Measurements from ENCODE around the gene KCNAB2.

Gene KCNAB2

DNA sequence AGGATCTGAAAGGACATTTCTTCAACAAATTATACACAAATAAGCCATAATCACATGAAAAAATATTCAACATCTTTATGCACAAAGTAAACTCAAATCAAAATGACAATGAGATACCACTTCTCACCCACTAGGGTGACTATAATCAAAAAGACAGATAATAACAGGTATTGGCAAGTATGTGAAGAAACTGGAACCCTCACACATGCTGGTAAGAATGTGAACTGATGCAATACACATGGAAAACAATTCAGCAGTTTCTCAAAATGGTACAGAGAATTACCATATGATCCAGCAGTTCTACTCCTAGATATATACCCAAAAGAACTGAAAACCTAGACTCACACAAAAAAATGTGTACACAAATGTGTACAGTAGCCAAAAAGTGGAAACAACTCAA lies 71.9 kb downstream of the KCNAB2 start:
- H3K27me3 ChIP-seq (ENCODE audit: control insufficient read depth, insufficient read depth, low read length) = no peaks in the 10 kb centered on the region
- no peak overlapping the region for H3K9ac ChIP-seq (ENCODE audit: low read length)
- H3K4me3 ChIP-seq (ENCODE audit: low read length) = no peak overlapping the region
- no peaks in the 10 kb centered on the region for H3K36me3 ChIP-seq (ENCODE audit: control insufficient read depth, insufficient read depth, low read length)
- H3K9me3 ChIP-seq (ENCODE audit: control insufficient read depth, low read length) = no peaks in the 10 kb centered on the region
- H3K4me1 ChIP-seq (ENCODE audit: control insufficient read depth, insufficient read depth, low read length) = no peaks in the 10 kb centered on the region

DNA sequence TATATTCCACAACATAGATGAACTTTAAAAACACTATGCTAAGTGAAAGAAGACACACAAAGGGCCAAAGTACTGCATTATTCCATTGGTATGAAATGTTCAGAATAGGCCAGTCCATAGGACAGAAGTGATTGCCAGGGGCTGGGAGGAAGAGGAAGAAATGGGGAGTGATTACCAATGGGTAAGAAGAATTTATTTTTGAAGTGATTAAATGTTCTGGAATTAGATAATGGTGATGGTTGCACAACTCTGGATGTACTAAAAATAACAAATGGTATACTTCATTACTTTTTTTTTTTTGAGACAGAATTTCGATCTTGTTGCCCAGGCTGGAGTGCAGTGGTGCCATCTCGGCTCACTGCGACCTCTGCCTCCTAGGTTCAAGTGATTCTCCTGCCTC lies 72.7 kb downstream of the KCNAB2 start:
- Histone ChIP-seq H3K9ac (ENCODE audit: low read length) (no peak overlapping the region), H3K27me3 (ENCODE audit: control insufficient read depth, insufficient read depth, low read length) (no peaks in the 10 kb centered on the region), H3K36me3 (ENCODE audit: control insufficient read depth, insufficient read depth, low read length) (no peaks in the 10 kb centered on the region), H3K9me3 (ENCODE audit: control insufficient read depth, low read length) (no peaks in the 10 kb centered on the region), H3K4me1 (ENCODE audit: control insufficient read depth, insufficient read depth, low read length) (no peaks in the 10 kb centered on the region), H3K4me3 (ENCODE audit: low read length) (no peak overlapping the region)

DNA sequence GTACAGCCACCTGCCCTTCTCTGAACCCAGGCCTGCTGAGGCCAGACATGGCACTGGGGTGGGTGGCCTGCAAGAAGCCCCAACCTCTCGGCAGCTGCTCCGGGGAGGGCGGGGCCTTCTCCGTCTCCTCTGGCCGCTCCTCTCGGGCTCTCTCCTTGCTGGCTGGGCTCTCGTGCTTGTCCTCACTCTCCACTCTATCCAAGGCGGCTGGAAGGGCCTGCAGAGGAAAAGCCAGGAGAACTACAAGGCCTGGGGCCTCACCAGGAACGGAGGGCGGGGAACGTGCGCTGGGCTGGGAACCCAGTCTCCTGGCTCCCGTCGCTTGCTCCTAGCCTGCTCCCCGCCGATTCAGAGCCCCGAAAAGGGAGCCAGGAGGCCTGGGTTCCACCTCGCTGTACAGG lies 75.3 kb downstream of the KCNAB2 start:
- Histone ChIP-seq H3K27me3 (ENCODE audit: control insufficient read depth, insufficient read depth, low read length) (no peaks in the 10 kb centered on the region), H3K9me3 (ENCODE audit: control insufficient read depth, low read length) (no peaks in the 10 kb centered on the region), H3K36me3 (ENCODE audit: control insufficient read depth, insufficient read depth, low read length) (no peaks in the 10 kb centered on the region), H3K4me3 (ENCODE audit: low read length) (no peak overlapping the region), H3K9ac (ENCODE audit: low read length) (no peak overlapping the region), H3K4me1 (ENCODE audit: control insufficient read depth, insufficient read depth, low read length) (no peaks in the 10 kb centered on the region)

DNA sequence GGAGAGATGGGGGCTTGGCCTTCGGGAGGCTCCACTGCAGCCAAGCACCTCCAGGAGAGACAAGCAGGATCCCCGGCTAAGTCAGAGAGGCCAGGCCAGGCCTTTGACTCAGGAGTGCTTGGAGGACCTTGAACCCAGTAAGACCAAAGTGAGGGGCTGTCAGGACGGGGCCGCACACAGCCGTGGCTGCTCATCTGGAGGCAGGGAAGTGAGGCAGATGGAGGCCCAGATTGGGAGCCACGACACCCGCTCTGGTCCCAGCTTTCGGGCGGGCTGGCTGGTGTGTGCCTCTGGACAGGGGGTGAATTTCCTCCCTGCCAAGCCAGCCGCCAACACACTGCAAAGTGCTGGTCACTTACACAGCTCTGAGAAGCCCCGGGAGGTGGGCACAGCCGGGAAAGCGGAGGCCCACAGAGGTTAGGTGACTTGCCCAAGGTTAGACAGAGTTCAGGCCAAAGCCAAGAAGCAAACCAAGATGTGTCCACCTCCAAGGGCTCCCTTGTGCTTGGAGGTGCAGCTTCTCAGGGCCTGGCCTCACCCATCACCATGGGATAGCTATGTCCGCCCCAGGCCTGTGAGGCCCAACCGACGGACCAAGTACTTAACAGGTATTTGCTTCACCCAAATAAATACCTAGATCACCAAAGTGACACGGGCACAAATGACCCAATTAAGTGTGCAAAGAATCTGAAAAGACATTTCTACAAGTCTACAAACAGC lies 76.1 kb downstream of the KCNAB2 start:
- Histone ChIP-seq H3K9me3 (ENCODE audit: control insufficient read depth, low read length) (no peaks in the 10 kb centered on the region), H3K36me3 (ENCODE audit: control insufficient read depth, insufficient read depth, low read length) (no peaks in the 10 kb centered on the region), H3K27me3 (ENCODE audit: control insufficient read depth, insufficient read depth, low read length) (no peaks in the 10 kb centered on the region), H3K4me1 (ENCODE audit: control insufficient read depth, insufficient read depth, low read length) (no peaks in the 10 kb centered on the region), H3K9ac (ENCODE audit: low read length) (no peak overlapping the region), H3K4me3 (ENCODE audit: low read length) (no peak overlapping the region)

DNA sequence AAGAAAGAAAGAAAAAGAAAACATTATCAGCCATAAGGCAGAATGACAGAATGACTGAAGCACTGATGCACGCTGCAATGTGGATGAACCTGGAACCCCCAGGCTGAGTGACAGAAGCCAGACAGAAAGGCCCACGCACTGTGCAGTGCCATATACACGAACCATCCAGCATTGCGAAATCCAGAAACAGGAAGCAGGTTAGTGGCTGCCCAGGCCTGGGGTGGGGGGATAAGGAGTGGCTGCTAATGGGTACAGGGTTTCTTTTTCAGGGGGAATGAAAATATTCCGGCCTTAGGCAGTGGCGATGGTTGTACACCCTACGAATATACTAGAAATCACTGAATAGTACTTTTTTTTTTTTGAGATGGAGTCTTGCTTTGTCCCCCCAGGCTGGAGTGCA lies 77.4 kb downstream of the KCNAB2 start:
- H3K36me3 ChIP-seq (ENCODE audit: control insufficient read depth, insufficient read depth, low read length) = no peaks in the 10 kb centered on the region
- H3K4me3 ChIP-seq (ENCODE audit: low read length) = no peak overlapping the region
- H3K4me1 ChIP-seq (ENCODE audit: control insufficient read depth, insufficient read depth, low read length) = peaks cover 4% of the 10 kb centered on the region
- H3K27me3 ChIP-seq (ENCODE audit: control insufficient read depth, insufficient read depth, low read length) = no peaks in the 10 kb centered on the region
- no peak overlapping the region for H3K9ac ChIP-seq (ENCODE audit: low read length)
- H3K9me3 ChIP-seq (ENCODE audit: control insufficient read depth, low read length) = no peaks in the 10 kb centered on the region

DNA sequence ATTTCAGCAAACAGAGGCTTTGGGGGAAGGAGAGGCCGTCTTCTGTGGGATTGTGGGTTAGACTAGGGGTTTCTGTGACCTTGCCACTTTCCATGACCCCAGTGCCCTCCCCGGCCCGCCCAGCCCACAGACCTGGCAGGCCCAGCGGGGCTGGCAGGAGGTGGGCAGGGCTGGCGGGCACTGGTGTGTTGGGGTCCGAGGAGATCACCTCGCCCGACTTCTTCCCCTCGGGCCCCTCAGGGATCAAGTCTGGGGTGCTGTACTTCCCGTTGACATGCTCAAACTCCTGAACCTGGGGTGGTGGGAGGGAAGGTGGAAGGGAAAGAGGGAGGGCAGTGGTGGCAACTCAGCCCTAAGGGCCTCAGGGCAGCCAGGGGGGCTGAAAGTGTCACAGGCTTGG lies 78.1 kb downstream of the KCNAB2 start:
- Histone ChIP-seq H3K4me1 (ENCODE audit: control insufficient read depth, insufficient read depth, low read length) (peaks cover 4% of the 10 kb centered on the region), H3K9me3 (ENCODE audit: control insufficient read depth, low read length) (no peaks in the 10 kb centered on the region), H3K9ac (ENCODE audit: low read length) (no peak overlapping the region), H3K36me3 (ENCODE audit: control insufficient read depth, insufficient read depth, low read length) (no peaks in the 10 kb centered on the region), H3K4me3 (ENCODE audit: low read length) (no peak overlapping the region), H3K27me3 (ENCODE audit: control insufficient read depth, insufficient read depth, low read length) (no peaks in the 10 kb centered on the region)

DNA sequence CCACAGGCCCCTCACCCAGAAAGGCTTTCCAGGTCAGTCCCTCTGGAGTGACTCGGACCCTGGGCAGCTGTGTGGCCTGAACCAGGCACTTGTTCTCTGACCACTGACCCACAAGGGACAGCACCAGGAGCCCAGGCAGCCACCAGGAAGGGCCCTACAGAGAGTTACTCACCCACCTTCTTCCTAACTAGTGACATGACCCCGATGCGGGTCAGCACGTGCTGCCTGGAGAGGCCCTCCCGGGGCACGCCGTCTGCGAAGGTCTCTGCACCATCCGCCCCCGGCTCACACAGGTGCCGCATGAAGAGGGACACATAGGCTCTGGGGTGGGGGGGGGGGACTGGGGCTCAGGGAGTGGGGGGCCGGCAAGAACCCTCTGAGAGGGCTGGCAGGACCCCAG lies 78.7 kb downstream of the KCNAB2 start:
- no peak overlapping the region for H3K4me3 ChIP-seq (ENCODE audit: low read length)
- H3K27me3 ChIP-seq (ENCODE audit: control insufficient read depth, insufficient read depth, low read length) = no peaks in the 10 kb centered on the region
- H3K4me1 ChIP-seq (ENCODE audit: control insufficient read depth, insufficient read depth, low read length) = peaks cover 4% of the 10 kb centered on the region
- H3K9me3 ChIP-seq (ENCODE audit: control insufficient read depth, low read length) = no peaks in the 10 kb centered on the region
- H3K36me3 ChIP-seq (ENCODE audit: control insufficient read depth, insufficient read depth, low read length) = no peaks in the 10 kb centered on the region
- H3K9ac ChIP-seq (ENCODE audit: low read length) = no peak overlapping the region

DNA sequence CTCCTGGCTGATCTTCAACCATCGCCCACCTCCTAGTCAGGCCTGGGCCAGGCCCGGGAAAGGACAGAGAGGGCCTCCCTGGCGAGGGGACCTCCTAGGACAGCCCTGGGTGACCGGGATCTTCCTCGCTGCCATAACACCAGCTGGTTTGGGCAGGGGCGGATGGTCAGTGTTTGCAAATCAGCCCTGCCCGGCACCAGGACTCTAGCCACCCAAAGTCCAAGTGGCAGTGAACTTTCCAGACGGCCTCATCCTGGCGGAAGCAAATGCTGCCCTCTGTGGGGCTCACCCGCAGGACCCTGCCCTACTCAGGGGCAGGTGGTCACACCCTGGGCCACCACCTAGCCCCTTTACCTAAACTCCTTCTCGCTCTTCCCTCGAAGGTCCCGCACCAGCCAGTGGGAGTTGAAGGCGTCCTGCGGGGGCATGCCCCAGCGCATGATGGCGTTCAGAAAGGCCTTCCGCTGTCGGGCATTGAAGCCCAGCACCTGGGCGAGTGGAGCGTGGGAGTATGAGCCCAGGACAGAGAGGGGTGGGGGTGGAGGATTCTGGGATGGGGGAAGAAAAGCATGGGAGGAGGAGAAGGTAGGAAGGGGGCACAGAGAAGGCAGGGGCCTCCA lies 79.2 kb downstream of the KCNAB2 start:
- H3K27me3 ChIP-seq (ENCODE audit: control insufficient read depth, insufficient read depth, low read length) = no peaks in the 10 kb centered on the region
- no peaks in the 10 kb centered on the region for H3K36me3 ChIP-seq (ENCODE audit: control insufficient read depth, insufficient read depth, low read length)
- H3K4me3 ChIP-seq (ENCODE audit: low read length) = no peak overlapping the region
- no peak overlapping the region for H3K9ac ChIP-seq (ENCODE audit: low read length)
- H3K9me3 ChIP-seq (ENCODE audit: control insufficient read depth, low read length) = no peaks in the 10 kb centered on the region
- H3K4me1 ChIP-seq (ENCODE audit: control insufficient read depth, insufficient read depth, low read length) = peaks cover 4% of the 10 kb centered on the region

DNA sequence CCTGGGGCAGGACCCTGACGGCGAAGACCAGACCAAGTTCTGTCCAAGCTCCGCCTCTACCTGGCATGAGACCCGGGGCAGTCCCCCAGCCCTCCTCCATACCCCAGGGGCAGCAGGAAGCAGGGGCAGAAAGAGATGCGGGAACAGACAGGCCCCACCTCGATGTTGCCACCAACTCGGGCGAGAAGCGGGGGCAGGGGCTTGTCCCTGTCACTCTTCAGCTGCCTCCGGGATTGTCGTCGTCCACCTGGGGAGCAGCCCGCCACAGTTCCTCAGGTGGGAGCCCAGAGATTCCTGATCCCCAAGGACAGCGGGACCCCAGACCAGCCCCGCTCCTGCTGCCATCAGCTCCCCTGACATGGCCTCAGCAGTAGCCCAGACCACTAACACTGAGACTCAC lies 79.7 kb downstream of the KCNAB2 start:
- H3K9ac ChIP-seq (ENCODE audit: low read length) = no peak overlapping the region

DNA sequence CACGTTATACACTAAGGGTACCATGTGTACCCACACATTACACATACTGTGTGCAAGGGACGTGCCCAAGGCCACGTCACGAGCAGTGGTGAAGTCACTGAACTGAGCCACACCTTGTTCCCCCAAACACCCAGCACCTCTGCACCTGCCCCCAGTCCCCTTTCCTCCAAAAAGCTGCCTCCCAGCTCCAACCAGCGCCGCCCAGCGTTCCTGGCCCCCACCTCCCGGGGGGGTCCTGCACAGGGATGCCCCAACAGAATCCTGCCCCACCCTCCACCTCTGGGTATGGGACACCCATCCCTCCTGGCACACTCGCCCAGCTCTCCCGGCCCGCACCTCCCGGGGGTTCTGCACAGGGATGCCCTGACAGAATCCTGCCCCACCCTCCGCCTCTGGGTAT lies 80.3 kb downstream of the KCNAB2 start:
- no peaks in the 10 kb centered on the region for H3K27me3 ChIP-seq (ENCODE audit: control insufficient read depth, insufficient read depth, low read length)
- no peak overlapping the region for H3K4me3 ChIP-seq (ENCODE audit: low read length)
- H3K4me1 ChIP-seq (ENCODE audit: control insufficient read depth, insufficient read depth, low read length) = peaks cover 4% of the 10 kb centered on the region
- no peaks in the 10 kb centered on the region for H3K9me3 ChIP-seq (ENCODE audit: control insufficient read depth, low read length)
- H3K36me3 ChIP-seq (ENCODE audit: control insufficient read depth, insufficient read depth, low read length) = no peaks in the 10 kb centered on the region
- H3K9ac ChIP-seq (ENCODE audit: low read length) = no peak overlapping the region

More for the DNA sequence above, 79.7 kb downstream of the KCNAB2 start:
- no peaks in the 10 kb centered on the region for H3K36me3 ChIP-seq (ENCODE audit: control insufficient read depth, insufficient read depth, low read length)
- H3K27me3 ChIP-seq (ENCODE audit: control insufficient read depth, insufficient read depth, low read length) = no peaks in the 10 kb centered on the region
- H3K9me3 ChIP-seq (ENCODE audit: control insufficient read depth, low read length) = no peaks in the 10 kb centered on the region
- H3K4me1 ChIP-seq (ENCODE audit: control insufficient read depth, insufficient read depth, low read length) = peaks cover 4% of the 10 kb centered on the region
- H3K4me3 ChIP-seq (ENCODE audit: low read length) = no peak overlapping the region

DNA sequence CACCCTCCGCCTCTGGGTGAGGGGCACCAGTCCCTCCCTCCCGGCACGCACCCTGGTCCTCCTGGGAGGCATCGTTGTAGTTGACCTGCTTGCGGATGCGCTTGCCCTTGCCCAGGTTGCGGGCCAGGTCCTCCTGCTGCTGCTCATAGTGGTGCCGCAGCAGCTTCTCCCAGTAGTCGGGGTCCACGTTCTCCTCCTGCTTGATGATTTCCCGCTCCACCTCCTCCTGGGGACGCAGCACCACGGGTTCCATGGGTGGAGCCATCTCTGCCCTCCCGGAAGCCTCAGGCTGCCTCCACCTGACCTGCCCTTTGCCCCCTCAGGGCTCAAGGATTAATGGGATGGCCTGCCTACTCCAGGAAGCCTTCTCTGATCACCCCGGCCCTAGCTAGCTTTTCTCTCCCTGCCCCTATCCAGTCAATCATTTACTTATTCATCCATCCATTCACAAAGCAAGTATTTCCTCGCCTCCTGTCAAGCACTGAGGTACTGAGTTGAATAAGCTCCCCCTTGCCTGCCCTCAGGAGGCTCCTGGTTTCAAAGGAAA lies 80.9 kb downstream of the KCNAB2 start:
- H3K36me3 ChIP-seq (ENCODE audit: control insufficient read depth, insufficient read depth, low read length) = no peaks in the 10 kb centered on the region
- H3K4me1 ChIP-seq (ENCODE audit: control insufficient read depth, insufficient read depth, low read length) = peaks cover 4% of the 10 kb centered on the region
- no peaks in the 10 kb centered on the region for H3K9me3 ChIP-seq (ENCODE audit: control insufficient read depth, low read length)
- H3K9ac ChIP-seq (ENCODE audit: low read length) = no peak overlapping the region
- H3K27me3 ChIP-seq (ENCODE audit: control insufficient read depth, insufficient read depth, low read length) = no peaks in the 10 kb centered on the region
- H3K4me3 ChIP-seq (ENCODE audit: low read length) = no peak overlapping the region

DNA sequence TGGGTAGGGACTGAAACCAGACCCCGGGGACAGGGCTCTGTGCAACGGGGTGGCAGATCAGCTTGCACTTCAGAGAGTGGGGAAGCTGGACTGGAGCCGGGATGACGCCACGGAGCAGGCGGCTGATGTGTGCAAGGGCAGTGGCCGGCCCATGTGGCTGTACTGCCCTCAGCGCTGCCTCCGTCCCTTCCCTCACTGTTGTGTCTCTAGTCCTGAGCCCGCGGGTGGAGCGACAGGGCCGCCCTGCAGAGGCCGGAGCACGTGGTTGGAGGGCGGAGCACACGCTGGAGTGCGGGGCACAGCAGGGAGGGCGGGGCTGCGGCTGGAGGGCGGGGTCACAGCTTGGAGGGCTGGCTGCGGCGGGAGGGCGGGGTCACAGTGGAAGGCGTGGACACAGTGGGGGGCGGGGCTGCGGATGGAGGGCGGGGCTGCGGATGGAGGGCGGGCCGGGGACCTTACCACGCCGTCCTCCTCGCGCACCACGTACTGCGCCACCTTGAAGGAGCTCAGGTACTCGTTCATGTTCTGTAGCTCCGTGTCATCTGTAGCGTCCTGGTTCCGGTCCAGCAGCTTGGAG lies 82.0 kb downstream of the KCNAB2 start:
- H3K4me1 ChIP-seq (ENCODE audit: control insufficient read depth, insufficient read depth, low read length) = peaks cover 4% of the 10 kb centered on the region
- no peaks in the 10 kb centered on the region for H3K9me3 ChIP-seq (ENCODE audit: control insufficient read depth, low read length)
- no peaks in the 10 kb centered on the region for H3K27me3 ChIP-seq (ENCODE audit: control insufficient read depth, insufficient read depth, low read length)
- no peak overlapping the region for H3K9ac ChIP-seq (ENCODE audit: low read length)
- H3K4me3 ChIP-seq (ENCODE audit: low read length) = no peak overlapping the region
- H3K36me3 ChIP-seq (ENCODE audit: control insufficient read depth, insufficient read depth, low read length) = no peaks in the 10 kb centered on the region
